HepG2 (cell line): Measurements from ENCODE around the gene ANKRD11. TPM values are rescaled to one million over a fixed set of nuclear protein-coding genes. Genes with fewer than 3 reads are reported as not detected.

ENCODE experiments used
- ATAC-seq: fragments of 200-7000 bp; cut with Tn5 transposase; 3 replicates; pipeline ENCODE4 v1.9.1; 2020; ENCODE audit warnings: mild to moderate bottlenecking, moderate library complexity
- BruUV-seq: library from RNA; stranded (reverse); fragments of 400-500 nt; replicated peaks from 2 replicates; lab custom pipeline; 2021; lab: Mats Ljungman, UMichigan
- CTCF ChIA-PET: fragments of 300-600 bp; formaldehyde crosslinking; extraction: SDS; loops from one replicate; lab custom pipeline; 2021; ENCODE audit warnings: low total read pairs, inconsistent platforms, low intra/inter-chr PET ratio; lab: Yijun Ruan, JAX
- POLR2A ChIA-PET: fragments of 350-600 bp; sonication (Branson Sonifier 250); formaldehyde crosslinking; loops from one replicate; lab custom pipeline; 2020; ENCODE audit warnings: antibody characterized with exemption, inconsistent platforms; lab: Yijun Ruan, JAX
- DNase-seq: peaks from one replicate; pipeline ENCODE4 v3.0.0-alpha.2; 2015; ENCODE audit warnings: low spot score
- FAIRE-seq: peaks from 3 replicates; lab custom pipeline; 2011; peaks lifted over from hg19 to GRCh38; lab: Jason Lieb, UNC
- H2AFZ ChIP-seq: one replicate; pipeline ENCODE4 v1.6.1; 2011; ENCODE audit warnings: low read length, inconsistent platforms
- H3K27ac ChIP-seq: fragments of 300-600 bp; 3 replicates; pipeline ENCODE4 v1.8.0; 2011; ENCODE audit warnings: mixed run types, mild to moderate bottlenecking, mixed read lengths, low read length, inconsistent platforms; ENCODE audit not compliant: insufficient read depth; ENCODE audit errors: extremely low read length
- H3K27me3 ChIP-seq, 2 experiments: fragments of 200-600 bp in 1 of 2; 2 replicates in 1 of 2; 3 replicates in 1 of 2; pipeline versions ENCODE4 v1.6.0 to v1.8.0; 2011; ENCODE audit warnings: low read length in 2 of 2, mild to moderate bottlenecking in 2 of 2, moderate library complexity in 2 of 2, inconsistent platforms in 1 of 2; ENCODE audit not compliant: insufficient read depth in 2 of 2, control insufficient read depth in 1 of 2
- H3K36me3 ChIP-seq, 2 experiments: fragments of 200-600 bp in 1 of 2; replicated peaks in 1 of 2; 2 replicates in 1 of 2; 3 replicates in 1 of 2; pipeline versions ENCODE4 v1.5.1 to v1.8.0; 2011; ENCODE audit warnings: low read length in 2 of 2, inconsistent platforms in 1 of 2; ENCODE audit not compliant: insufficient read depth in 2 of 2, control insufficient read depth in 1 of 2
- H3K4me1 ChIP-seq: 2 replicates; pipeline ENCODE4 v1.5.1; 2012; ENCODE audit warnings: low read length, inconsistent platforms; ENCODE audit not compliant: insufficient read depth
- H3K4me2 ChIP-seq: 2 replicates; pipeline ENCODE4 v1.6.0; 2011; ENCODE audit warnings: low read depth, low read length, inconsistent platforms
- H3K4me3 ChIP-seq, 3 experiments: fragments of 200-600 bp in 1 of 3; sonication (generic), shearing (Covaris generic) in 1 of 3; replicated peaks in 1 of 3; 2 replicates each; pipeline ENCODE4 v1.5.1; 2011 to 2016; ENCODE audit warnings: low read length in 3 of 3, inconsistent platforms in 2 of 3, low read depth in 2 of 3, mild to moderate bottlenecking in 2 of 3, control low read depth in 1 of 3, mixed read lengths in 1 of 3; ENCODE audit not compliant: insufficient read depth in 1 of 3
- H3K79me2 ChIP-seq: one replicate; pipeline ENCODE4 v1.6.1; 2011; ENCODE audit warnings: low read length, inconsistent platforms; ENCODE audit not compliant: insufficient read depth
- H3K9ac ChIP-seq: 2 replicates; pipeline ENCODE4 v1.6.0; 2011; ENCODE audit warnings: mild to moderate bottlenecking, low read depth, low read length, inconsistent platforms; ENCODE audit not compliant: insufficient read depth
- H3K9me3 ChIP-seq: 2 replicates; pipeline ENCODE4 v1.5.1; 2012; ENCODE audit warnings: mild to moderate bottlenecking, low read length
- H4K20me1 ChIP-seq: 2 replicates; pipeline ENCODE4 v1.6.0; 2011; ENCODE audit warnings: inconsistent platforms, mild to moderate bottlenecking, low read length, moderate library complexity; ENCODE audit not compliant: insufficient read depth
- BHLHE40 ChIP-seq: IDR thresholded peaks from 2 replicates; pipeline ENCODE4 v1.6.1; 2011; ENCODE audit warnings: low read length, improper control_type of control experiment
- ELF3 ChIP-seq: IDR thresholded peaks from 2 replicates; pipeline ENCODE4 v1.6.1; 2016; ENCODE audit warnings: missing genetic modification reagents, missing compliant biosample characterization
- EZH2 ChIP-seq: conservative IDR thresholded peaks from 2 replicates; pipeline ENCODE4 v1.6.1; 2012; ENCODE audit warnings: mild to moderate bottlenecking, low read depth, low read length, moderate library complexity
- NRL ChIP-seq: sonication (generic); formaldehyde crosslinking; IDR thresholded peaks from 2 replicates; pipeline ENCODE4 v1.5.0; 2020; ENCODE audit warnings: missing genetic modification reagents, mild to moderate bottlenecking, moderate library complexity, borderline replicate concordance
- PPARG ChIP-seq: conservative IDR thresholded peaks from 2 replicates; pipeline ENCODE4 v1.6.1; 2016; ENCODE audit warnings: missing biosample characterization, missing genetic modification reagents
- RAD21 ChIP-seq: fragments of 450-650 bp; formaldehyde crosslinking; IDR thresholded peaks from 2 replicates; pipeline ENCODE4 v1.5.0; 2020; ENCODE audit warnings: mild to moderate bottlenecking
- RBM22 ChIP-seq: fragments of 200-400 bp; formaldehyde crosslinking; optimal IDR thresholded peaks from 2 replicates; pipeline ENCODE3; 2017; ENCODE audit warnings: mild to moderate bottlenecking, low read length, moderate library complexity
- REXO4 ChIP-seq: sonication (generic); formaldehyde crosslinking; IDR thresholded peaks from 2 replicates; pipeline ENCODE4 v1.8.0; 2022; ENCODE audit warnings: missing genetic modification reagents, mild to moderate bottlenecking, borderline replicate concordance
- ZBTB7B ChIP-seq: sonication (generic); formaldehyde crosslinking; IDR thresholded peaks from 2 replicates; pipeline ENCODE4 v1.4.0; 2020; ENCODE audit warnings: missing genetic modification reagents
- ZFY ChIP-seq: sonication (generic); formaldehyde crosslinking; IDR thresholded peaks from 2 replicates; pipeline ENCODE4 v1.4.0; 2020; ENCODE audit warnings: missing genetic modification reagents
- ZNF274 ChIP-seq: sonication (generic); formaldehyde crosslinking; IDR thresholded peaks from 2 replicates; pipeline ENCODE4 v1.5.1; 2020; ENCODE audit warnings: mild to moderate bottlenecking, missing genetic modification reagents
- ZNF670 ChIP-seq: sonication (generic); formaldehyde crosslinking; IDR thresholded peaks from 2 replicates; pipeline ENCODE4 v1.8.0; 2022; ENCODE audit warnings: mild to moderate bottlenecking, missing genetic modification reagents, borderline replicate concordance
- WGBS: methylation state at CpG from one replicate; pipeline ENCODE4 v1.1.6; 2017; ENCODE audit warnings: low lambda C conversion rate; 5-methylcytosine and 5-hydroxymethylcytosine counted together
- in situ Hi-C: cut with HindIII; loops from 2 replicates; pipeline ENCODE4 v1.10.0; 2017; ENCODE audit warnings: low pct_unique_long_range_greater_than_20kb; ENCODE audit not compliant: extremely low pct_ligation_motif_present
- intact Hi-C: fragments of 100-400 bp; cut with micrococcal nuclease; formaldehyde crosslinking; loops from one replicate; pipeline ENCODE4 v1.10.0; 2022; ENCODE audit not compliant: unreplicated experiment
- polyA plus RNA-seq, 8 experiments: library from polyadenylated mRNA; depleted of rRNA in 3 of 8; stranded (reverse) in 7 of 8; unstranded in 1 of 8; fragments of >200 nt; fragmentation: Illumina TruSeq in 4 of 8; extraction: Trizol in 4 of 8; gene quantifications; 2 replicates each; pipeline versions ENCODE4 v1.2.1 to v1.2.3, GENCODE V29; 2011 to 2016; ENCODE audit warnings: low read depth in 4 of 8, missing spikeins in 1 of 8, mixed read lengths in 1 of 8; ENCODE audit not compliant: insufficient read depth in 1 of 8
- total RNA-seq, 5 experiments: library from RNA; depleted of rRNA; stranded (reverse); fragments of >200 nt; fragmentation: Illumina TruSeq; extraction: Trizol; gene quantifications; 2 replicates each; pipeline ENCODE4 v1.2.3, GENCODE V29; 2016; ENCODE audit warnings: low read depth in 1 of 5
- TF ChIP-seq, protein P1 (sequence below): sonication (generic); formaldehyde crosslinking; IDR thresholded peaks from 2 replicates; pipeline ENCODE4 v1.8.0; 2022; ENCODE audit warnings: mild to moderate bottlenecking, missing genetic modification reagents
- TF ChIP-seq, protein P2 (sequence below): sonication (generic); formaldehyde crosslinking; IDR thresholded peaks from 2 replicates; pipeline ENCODE4; 2020; ENCODE audit warnings: missing genetic modification reagents, mild to moderate bottlenecking, borderline replicate concordance

ANKRD11 gene
- total and polyA plus RNA-seq, 2 of the 13 experiments (the other 11 are each of a cell fraction or from before 2014, with no cell fraction given), result 21.4 to 38.4 TPM

- no TSS peak for BruUV-seq
- 95% methylated on average over 26 of the region's 27 CpGs for WGBS
- ChIA-PET CTCF (no interaction called here), POLR2A (no interaction called here)
- DNase-seq, result no peak
- H3K36me3 ChIP-seq, result peaks cover 11 to 25% of the 10 kb centered on the region in 2 experiments; a peak in 4 of 5 replicates
- H3K9me3 ChIP-seq, result no peaks in the 10 kb centered on the region
- H3K27ac ChIP-seq, result no peak overlapping the region
- TF ChIP-seq BHLHE40, result no peak
- TF ChIP-seq RBM22, result peak; percentile 69
- peaks cover 87% of the 10 kb centered on the region for H3K79me2 ChIP-seq
- H4K20me1 ChIP-seq, result peaks cover 84% of the 10 kb centered on the region
- ATAC-seq, result no peak
- no peak overlapping the region for H3K9ac ChIP-seq
- H2AFZ ChIP-seq, result no peak overlapping the region
- H3K4me3 ChIP-seq, result no peak overlapping the region
- no peaks in the 10 kb centered on the region for H3K27me3 ChIP-seq
- no peak for FAIRE-seq
- H3K4me1 ChIP-seq, result peaks cover 46% of the 10 kb centered on the region
- no peak overlapping the region for H3K4me2 ChIP-seq
- in situ Hi-C loops, result no loop called here
- intact Hi-C loops, result no loop called here
Observed at GRCh38 chr16:89401641-89402445, 88.5 kb downstream of the ANKRD11 start.

DNA sequence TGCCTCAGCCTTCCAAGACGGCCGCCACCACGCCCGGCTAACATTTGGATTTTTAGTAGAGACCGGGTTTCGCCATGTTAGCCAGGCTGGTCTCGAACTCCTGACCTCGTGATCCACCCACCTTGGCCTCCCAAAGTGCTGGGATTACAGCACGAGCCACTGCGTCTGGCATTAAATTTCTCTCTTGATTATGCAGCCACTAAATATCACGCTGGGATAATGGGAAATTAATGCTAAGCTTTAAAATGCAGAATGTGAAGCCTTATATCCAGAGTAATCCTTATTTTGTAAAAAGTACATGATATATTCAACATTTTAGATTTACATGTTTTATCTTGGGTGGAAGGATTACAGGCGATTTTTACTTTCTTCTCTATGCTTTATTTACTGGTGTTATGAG, 89.2 kb downstream of the ANKRD11 start:
- POLR2A ChIA-PET, result no interaction called here
- no peak for DNase-seq
- Histone ChIP-seq H3K9ac (no peak overlapping the region), H3K4me2 (no peak overlapping the region), H3K9me3 (no peaks in the 10 kb centered on the region), H3K4me1 (peaks cover 46% of the 10 kb centered on the region), H3K36me3 (peaks cover 9 to 19% of the 10 kb centered on the region in 2 experiments; a peak in 4 of 5 replicates), H2AFZ (no peak overlapping the region), H3K79me2 (peaks cover 86% of the 10 kb centered on the region), H4K20me1 (peaks cover 83% of the 10 kb centered on the region), H3K27ac (no peak overlapping the region), H3K27me3 (no peaks in the 10 kb centered on the region), H3K4me3 (no peak overlapping the region)
- in situ Hi-C loops, result no loop called here
- CTCF ChIA-PET, result no interaction called here
- WGBS, result 96% methylated on average over 12 of the region's 12 CpGs
- no peak for ATAC-seq
- BruUV-seq, result TSS peak; percentile 42
- intact Hi-C loops, result no loop called here
- FAIRE-seq, result no peak
- TF ChIP-seq ZNF670 (CRISPR knock-in tag) (no peak), EZH2 (no peak), RAD21 (CRISPR knock-in tag) (no peak), PPARG (CRISPR knock-in tag) (no peak), REXO4 (CRISPR knock-in tag) (no peak), NRL (CRISPR knock-in tag) (no peak), ZNF274 (CRISPR knock-in tag) (no peak), ELF3 (no peak), ZFY (CRISPR knock-in tag) (no peak), ZBTB7B (no peak)
- TF ChIP-seq, protein P1, sequence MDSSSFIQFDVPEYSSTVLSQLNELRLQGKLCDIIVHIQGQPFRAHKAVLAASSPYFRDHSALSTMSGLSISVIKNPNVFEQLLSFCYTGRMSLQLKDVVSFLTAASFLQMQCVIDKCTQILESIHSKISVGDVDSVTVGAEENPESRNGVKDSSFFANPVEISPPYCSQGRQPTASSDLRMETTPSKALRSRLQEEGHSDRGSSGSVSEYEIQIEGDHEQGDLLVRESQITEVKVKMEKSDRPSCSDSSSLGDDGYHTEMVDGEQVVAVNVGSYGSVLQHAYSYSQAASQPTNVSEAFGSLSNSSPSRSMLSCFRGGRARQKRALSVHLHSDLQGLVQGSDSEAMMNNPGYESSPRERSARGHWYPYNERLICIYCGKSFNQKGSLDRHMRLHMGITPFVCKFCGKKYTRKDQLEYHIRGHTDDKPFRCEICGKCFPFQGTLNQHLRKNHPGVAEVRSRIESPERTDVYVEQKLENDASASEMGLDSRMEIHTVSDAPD (CRISPR knock-in tag), result no peak
- TF ChIP-seq, protein P2, sequence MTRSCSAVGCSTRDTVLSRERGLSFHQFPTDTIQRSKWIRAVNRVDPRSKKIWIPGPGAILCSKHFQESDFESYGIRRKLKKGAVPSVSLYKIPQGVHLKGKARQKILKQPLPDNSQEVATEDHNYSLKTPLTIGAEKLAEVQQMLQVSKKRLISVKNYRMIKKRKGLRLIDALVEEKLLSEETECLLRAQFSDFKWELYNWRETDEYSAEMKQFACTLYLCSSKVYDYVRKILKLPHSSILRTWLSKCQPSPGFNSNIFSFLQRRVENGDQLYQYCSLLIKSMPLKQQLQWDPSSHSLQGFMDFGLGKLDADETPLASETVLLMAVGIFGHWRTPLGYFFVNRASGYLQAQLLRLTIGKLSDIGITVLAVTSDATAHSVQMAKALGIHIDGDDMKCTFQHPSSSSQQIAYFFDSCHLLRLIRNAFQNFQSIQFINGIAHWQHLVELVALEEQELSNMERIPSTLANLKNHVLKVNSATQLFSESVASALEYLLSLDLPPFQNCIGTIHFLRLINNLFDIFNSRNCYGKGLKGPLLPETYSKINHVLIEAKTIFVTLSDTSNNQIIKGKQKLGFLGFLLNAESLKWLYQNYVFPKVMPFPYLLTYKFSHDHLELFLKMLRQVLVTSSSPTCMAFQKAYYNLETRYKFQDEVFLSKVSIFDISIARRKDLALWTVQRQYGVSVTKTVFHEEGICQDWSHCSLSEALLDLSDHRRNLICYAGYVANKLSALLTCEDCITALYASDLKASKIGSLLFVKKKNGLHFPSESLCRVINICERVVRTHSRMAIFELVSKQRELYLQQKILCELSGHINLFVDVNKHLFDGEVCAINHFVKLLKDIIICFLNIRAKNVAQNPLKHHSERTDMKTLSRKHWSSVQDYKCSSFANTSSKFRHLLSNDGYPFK (CRISPR knock-in tag), result no peak
